ENCODE measurements around the gene ZNF285. TPM values are rescaled to one million over a fixed set of nuclear protein-coding genes. Genes with fewer than 3 reads are reported as not detected.
"Not testable (repeated sequence)": the region's sequence is repeated elsewhere in the genome, so short reads cannot be mapped to it uniquely, and the experiment has no call there.

The ZNF285 gene
- total RNA-seq, 4 donors from 2014 or later: 0.68 to 9.6 (median 0.95) TPM; not detected in 1

DNA sequence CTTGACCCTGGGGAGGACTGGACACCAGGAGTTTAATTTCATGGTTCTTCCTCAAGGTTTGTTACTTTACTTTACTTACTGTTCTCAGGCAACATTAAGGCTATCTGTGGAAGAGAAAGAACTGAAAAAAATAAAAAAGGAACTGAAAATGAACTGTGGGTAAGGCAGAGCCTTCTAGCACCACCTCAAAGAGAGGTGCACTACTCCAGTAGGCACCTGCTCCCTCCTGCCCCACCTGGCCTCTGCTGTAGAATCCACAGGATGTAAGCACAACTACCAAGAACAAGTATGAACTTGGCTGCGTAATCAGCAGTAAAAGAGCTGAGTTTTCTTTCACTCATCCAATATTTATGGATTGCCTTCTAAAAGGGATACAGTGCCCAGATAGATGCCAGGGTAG lies 57.2 kb downstream of the ZNF285 start:
- Histone ChIP-seq H3K27me3 (no peaks in the 10 kb centered on the region), H3K9me3 (peaks cover 29 to 39% of the 10 kb centered on the region in 2 donors), H3K4me3 (no peak overlapping the region), H3K27ac (no peak overlapping the region), H3K4me1 (no peaks in the 10 kb centered on the region), H3K36me3 (peaks cover 0 to 40% (median 9%) of the 10 kb centered on the region in 4 donors)
- in situ Hi-C loops (cut with MboI; ENCODE audit: low pct_ligation_motif_present in 1 of 4, low pct_unique_long_range_greater_than_20kb in 1 of 4, low sequenced_read_pairs in 3 of 4) (no loop called here), intact Hi-C loops (cut with DNase I; ENCODE audit: low total_unique reads) (no loop called here)
- TF ChIP-seq, protein P1, sequence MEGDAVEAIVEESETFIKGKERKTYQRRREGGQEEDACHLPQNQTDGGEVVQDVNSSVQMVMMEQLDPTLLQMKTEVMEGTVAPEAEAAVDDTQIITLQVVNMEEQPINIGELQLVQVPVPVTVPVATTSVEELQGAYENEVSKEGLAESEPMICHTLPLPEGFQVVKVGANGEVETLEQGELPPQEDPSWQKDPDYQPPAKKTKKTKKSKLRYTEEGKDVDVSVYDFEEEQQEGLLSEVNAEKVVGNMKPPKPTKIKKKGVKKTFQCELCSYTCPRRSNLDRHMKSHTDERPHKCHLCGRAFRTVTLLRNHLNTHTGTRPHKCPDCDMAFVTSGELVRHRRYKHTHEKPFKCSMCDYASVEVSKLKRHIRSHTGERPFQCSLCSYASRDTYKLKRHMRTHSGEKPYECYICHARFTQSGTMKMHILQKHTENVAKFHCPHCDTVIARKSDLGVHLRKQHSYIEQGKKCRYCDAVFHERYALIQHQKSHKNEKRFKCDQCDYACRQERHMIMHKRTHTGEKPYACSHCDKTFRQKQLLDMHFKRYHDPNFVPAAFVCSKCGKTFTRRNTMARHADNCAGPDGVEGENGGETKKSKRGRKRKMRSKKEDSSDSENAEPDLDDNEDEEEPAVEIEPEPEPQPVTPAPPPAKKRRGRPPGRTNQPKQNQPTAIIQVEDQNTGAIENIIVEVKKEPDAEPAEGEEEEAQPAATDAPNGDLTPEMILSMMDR (IDR thresholded peaks at IDR 0.05): no peak
- TF ChIP-seq POLR2A (IDR thresholded peaks at IDR 0.05) (no peak), POLR2AphosphoS5 (IDR thresholded peaks at IDR 0.05) (no peak), EP300 (IDR thresholded peaks at IDR 0.05; ENCODE audit: low read depth) (no peak)
- DNase-seq: no peak
- 45 to 100% methylated on average over 1 of the region's 1 CpG for WGBS, 2 donors (ENCODE audit: low coverage in 1 of 2)

DNA sequence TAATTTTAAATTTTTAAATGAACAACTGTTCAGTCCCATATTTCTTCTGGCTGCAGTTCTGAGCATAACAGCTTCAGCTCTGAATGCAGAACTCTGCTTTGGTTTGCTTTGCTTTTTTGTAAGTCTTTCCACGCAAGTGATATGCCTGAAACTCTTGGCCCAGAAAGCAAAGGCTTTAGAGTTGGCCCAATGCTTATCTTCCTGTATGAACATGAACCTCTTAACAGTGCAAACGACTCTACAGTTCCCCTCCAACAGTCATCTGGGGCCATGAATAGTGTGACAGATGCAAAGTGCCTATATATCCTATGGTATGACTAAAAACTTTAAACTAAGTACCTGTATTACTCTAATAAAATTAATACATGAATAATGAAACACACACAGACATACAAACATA lies 59.6 kb downstream of the ZNF285 start:
- H3K4me3 ChIP-seq: no peak overlapping the region
- H3K36me3 ChIP-seq: peaks cover 0 to 52% (median 13%) of the 10 kb centered on the region in 4 donors
- in situ Hi-C loops (cut with MboI; ENCODE audit: low pct_ligation_motif_present in 1 of 4, low pct_unique_long_range_greater_than_20kb in 1 of 4, low sequenced_read_pairs in 3 of 4) (no loop called here), intact Hi-C loops (cut with DNase I; ENCODE audit: low total_unique reads) (no loop called here)
- no peaks in the 10 kb centered on the region for H3K4me1 ChIP-seq
- peaks cover 14 to 23% of the 10 kb centered on the region in 2 donors for H3K9me3 ChIP-seq
- no peak for DNase-seq
- H3K27ac ChIP-seq: no peak overlapping the region
- no peaks in the 10 kb centered on the region for H3K27me3 ChIP-seq
- TF ChIP-seq POLR2A (IDR thresholded peaks at IDR 0.05) (no peak), POLR2AphosphoS5 (IDR thresholded peaks at IDR 0.05) (no peak), EP300 (IDR thresholded peaks at IDR 0.05; ENCODE audit: low read depth) (no peak)
- TF ChIP-seq, protein P1 (IDR thresholded peaks at IDR 0.05): no peak
- 79 to 100% methylated on average over 1 to 2 of the region's 2 CpGs for WGBS, 2 donors (ENCODE audit: low coverage in 1 of 2)

DNA sequence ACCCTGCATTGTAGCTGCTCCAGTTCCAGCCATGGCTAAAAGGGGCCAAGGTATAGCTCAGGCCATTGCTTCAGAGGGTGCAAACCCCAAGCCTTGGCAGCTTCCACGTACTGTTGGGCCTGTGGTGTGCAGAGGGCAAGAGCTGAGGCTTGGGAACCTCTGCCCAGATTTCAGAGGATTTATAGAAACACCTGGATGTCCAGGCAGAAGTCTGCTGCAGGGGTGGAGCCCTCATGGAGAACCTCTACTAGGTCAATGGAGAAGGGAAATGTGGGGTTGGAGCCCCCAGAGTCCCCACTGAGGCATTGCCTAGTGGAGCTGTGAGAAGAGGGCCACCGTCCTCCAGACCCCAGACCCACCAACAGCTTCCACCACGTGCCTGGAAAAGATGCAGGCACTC lies 66.8 kb downstream of the ZNF285 start:
- intact Hi-C loops (cut with DNase I; ENCODE audit: low total_unique reads); H3K4me3 ChIP-seq; H3K27me3 ChIP-seq; DNase-seq; H3K27ac ChIP-seq; in situ Hi-C loops (cut with MboI; ENCODE audit: low pct_ligation_motif_present in 1 of 4, low pct_unique_long_range_greater_than_20kb in 1 of 4, low sequenced_read_pairs in 3 of 4); H3K4me1 ChIP-seq: not testable (repeated sequence)
- WGBS, 2 donors (ENCODE audit: low coverage in 1 of 2): 41% methylated on average over 3 of the region's 3 CpGs; no CpG with 5 or more reads in 1 of the 2 donors
- peaks cover 44 to 58% of the 10 kb centered on the region in 2 donors for H3K9me3 ChIP-seq
- peaks cover 0 to 89% (median 44%) of the 10 kb centered on the region in 4 donors for H3K36me3 ChIP-seq

Other genes starting within 250 kb of the ZNF285 start
- 10 to 100 TPM in 3 of 4 donors, 1 to 10 TPM in 1; 4.1 to 27.1 (median 23.9) TPM for gene ZNF226, start 236.5 kb downstream of the ZNF285 start, total RNA-seq
- 10 to 100 TPM in 2 of 4 donors, 1 to 10 TPM in 2; 2.4 to 12.4 (median 10.5) TPM for gene ZNF227, start 189.1 kb downstream of the ZNF285 start, total RNA-seq
- 1 to 10 TPM in 2 of 4 donors, not detected in 2; 1.3 to 2.2 TPM for gene ZNF233, start 141.7 kb downstream of the ZNF285 start, total RNA-seq
- gene ZNF235, start 96.6 kb downstream of the ZNF285 start, total RNA-seq: 10 to 100 TPM in 1 of 4 donors, 1 to 10 TPM in 3; 7.1 to 10.6 (median 8.4) TPM
- 1 to 10 TPM in 3 of 4 donors, under 1 TPM in 1; 0.37 to 5.9 (median 3.2) TPM for gene ZNF112, start 44.9 kb downstream of the ZNF285 start, total RNA-seq
- 1 to 10 TPM in 2 of 4 donors, under 1 TPM in 2; 0.64 to 7.1 (median 1.1) TPM for gene ZNF229, start 46.9 kb upstream of the ZNF285 start, total RNA-seq
- 10 to 100 TPM in 1 of 4 donors, 1 to 10 TPM in 3; 6.4 to 59.7 (median 8.4) TPM for gene ZNF180, start 98.9 kb upstream of the ZNF285 start, total RNA-seq
- under 1 TPM in 2 of 4 donors, not detected in 2; 0.48 to 0.68 TPM for gene CEACAM20, start 128.1 kb upstream of the ZNF285 start, total RNA-seq
- gene IGSF23, start 212.0 kb upstream of the ZNF285 start, total RNA-seq: not detected
- 10 to 100 TPM; 26.2 to 49.0 (median 33.3) TPM for gene PVR, start 242.3 kb upstream of the ZNF285 start, total RNA-seq

All from transverse colon (tissue), 4 donors.